Left lung (tissue), 10 donors: ENCODE measurements around the gene TOMT. TPM values are rescaled to one million over a fixed set of nuclear protein-coding genes. Genes with fewer than 3 reads are reported as not detected.
A peak's percentile ranks its signal among the peaks of the same experiment; 100 is the strongest.
"Not testable (repeated sequence)": the region's sequence is repeated elsewhere in the genome, so short reads cannot be mapped to it uniquely, and the experiment has no call there.

Experiments used
- ATAC-seq: fragments of 200-7000 bp; cut with Tn5 transposase; one replicate; pipeline ENCODE4 v1.9.1; 2020; ENCODE audit warnings: moderate library complexity
- DNase-seq, 4 donors: peaks; one replicate each; pipeline ENCODE4 v3.0.0-alpha.2; 2013 to 2020
- H3K27ac ChIP-seq, 2 donors: fragments of 200-600 bp; sonication (generic) in 1 of 2; one replicate each; pipeline versions ENCODE4 v1.5.0 to v1.8.0; 2020 to 2021
- H3K27me3 ChIP-seq, 2 donors: fragments of 200-600 bp; sonication (generic) in 1 of 2; one replicate each; pipeline versions ENCODE4 v1.5.0 to v1.8.0; 2020 to 2021
- H3K36me3 ChIP-seq, 2 donors: fragments of 200-600 bp; sonication (generic) in 1 of 2; one replicate each; pipeline versions ENCODE4 v1.5.0 to v1.8.0; 2020 to 2021
- H3K4me1 ChIP-seq, 2 donors: fragments of 200-600 bp; one replicate each; pipeline ENCODE4 v1.8.0; 2021
- H3K4me3 ChIP-seq, 2 donors: fragments of 200-600 bp; sonication (generic) in 1 of 2; one replicate each; pipeline versions ENCODE4 v1.5.0 to v1.8.0; 2020 to 2021; ENCODE audit warnings: mild to moderate bottlenecking in 1 of 2
- H3K9me3 ChIP-seq, 2 donors: fragments of 200-600 bp; sonication (generic) in 1 of 2; one replicate each; pipeline versions ENCODE4 v1.5.0 to v1.8.0; 2020 to 2021
- intact Hi-C, 2 donors: fragments of 100-400 bp; cut with DNase I; formaldehyde crosslinking; loops; one replicate each; pipeline versions ENCODE4 v1.11.2 to v1.14.2; 2022
- polyA plus RNA-seq, 6 donors: library from polyadenylated mRNA; unstranded; fragments of 120-200 nt; gene quantifications; one replicate each; pipeline ENCODE4 v1.2.1, GENCODE V29; 2013; ENCODE audit not compliant: insufficient read length in 6 of 6
- total RNA-seq, 2 donors: library from RNA; stranded (reverse); fragmentation: NEBNext Ultra II Directional; extraction: Animal tissue kit (Norgen Biotek cat#: 25700); gene quantifications; one replicate each; pipeline ENCODE4 v1.2.1, GENCODE V29; 2021
- TF ChIP-seq, protein P1 (sequence below), 2 donors: fragments of 200-600 bp; sonication (generic) in 1 of 2; IDR thresholded peaks; one replicate each; pipeline versions ENCODE4 v1.5.0 to v1.8.0; 2021; ENCODE audit warnings: antibody characterized with exemption in 2 of 2
- donor health status: DM: no; HTN: yes; CAD: no.
- donor health status: DM: no; HTN: no; CAD: no.

The TOMT gene
- total and polyA plus RNA-seq, 8 donors: not detected

DNA sequence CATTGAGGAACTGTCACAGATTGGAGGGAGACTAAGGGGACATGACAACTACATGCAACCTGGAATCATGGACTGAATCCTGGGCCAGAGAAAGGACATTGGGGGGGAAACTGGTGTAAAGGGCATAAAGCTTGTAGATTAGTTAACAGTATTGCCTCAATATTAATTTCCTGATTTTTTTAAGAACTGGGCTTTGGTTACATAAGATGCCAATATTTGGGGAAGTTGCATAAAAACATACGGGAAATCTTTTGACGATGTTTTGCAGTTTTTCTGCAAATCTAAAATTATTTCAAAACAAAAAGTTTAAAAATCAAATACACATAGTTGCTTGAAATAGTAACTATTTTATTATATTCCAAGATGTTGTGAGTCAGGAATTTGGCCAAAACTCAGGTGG lies 26.9 kb downstream of the TOMT start:
- ATAC-seq: no peak
- no peaks in the 10 kb centered on the region for H3K36me3 ChIP-seq
- H3K4me3 ChIP-seq: no peak overlapping the region
- peaks cover 0 to 6% of the 10 kb centered on the region in 2 donors for H3K9me3 ChIP-seq
- no peaks in the 10 kb centered on the region for H3K27me3 ChIP-seq
- peak overlapping the region in 1 of 2 donors; percentile 89 for H3K27ac ChIP-seq
- TF ChIP-seq, protein P1, sequence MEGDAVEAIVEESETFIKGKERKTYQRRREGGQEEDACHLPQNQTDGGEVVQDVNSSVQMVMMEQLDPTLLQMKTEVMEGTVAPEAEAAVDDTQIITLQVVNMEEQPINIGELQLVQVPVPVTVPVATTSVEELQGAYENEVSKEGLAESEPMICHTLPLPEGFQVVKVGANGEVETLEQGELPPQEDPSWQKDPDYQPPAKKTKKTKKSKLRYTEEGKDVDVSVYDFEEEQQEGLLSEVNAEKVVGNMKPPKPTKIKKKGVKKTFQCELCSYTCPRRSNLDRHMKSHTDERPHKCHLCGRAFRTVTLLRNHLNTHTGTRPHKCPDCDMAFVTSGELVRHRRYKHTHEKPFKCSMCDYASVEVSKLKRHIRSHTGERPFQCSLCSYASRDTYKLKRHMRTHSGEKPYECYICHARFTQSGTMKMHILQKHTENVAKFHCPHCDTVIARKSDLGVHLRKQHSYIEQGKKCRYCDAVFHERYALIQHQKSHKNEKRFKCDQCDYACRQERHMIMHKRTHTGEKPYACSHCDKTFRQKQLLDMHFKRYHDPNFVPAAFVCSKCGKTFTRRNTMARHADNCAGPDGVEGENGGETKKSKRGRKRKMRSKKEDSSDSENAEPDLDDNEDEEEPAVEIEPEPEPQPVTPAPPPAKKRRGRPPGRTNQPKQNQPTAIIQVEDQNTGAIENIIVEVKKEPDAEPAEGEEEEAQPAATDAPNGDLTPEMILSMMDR (IDR thresholded peaks at IDR 0.05): no peak
- DNase-seq: no peak
- intact Hi-C loops: no loop called here
- peaks cover 0 to 31% of the 10 kb centered on the region in 2 donors for H3K4me1 ChIP-seq

DNA sequence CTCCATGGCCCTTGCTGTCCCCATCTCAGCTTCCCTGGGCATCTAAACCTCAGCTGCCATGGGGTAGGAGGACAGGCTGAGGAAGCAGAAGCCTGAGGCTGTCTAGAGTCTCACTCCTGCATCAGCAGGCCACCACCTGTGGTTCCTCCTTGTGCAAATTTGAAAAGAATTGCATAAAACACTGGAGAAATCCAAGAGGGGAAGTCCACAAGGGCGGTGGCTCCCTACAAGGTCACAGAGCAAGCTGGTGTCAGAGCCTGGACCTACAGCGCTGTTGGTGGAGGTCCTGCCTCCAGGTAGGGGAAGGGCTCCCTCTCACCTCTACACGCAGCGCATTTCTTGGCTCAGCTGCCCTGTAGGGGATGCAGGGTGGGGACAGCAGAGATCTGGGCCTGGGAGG lies 29.7 kb downstream of the TOMT start, which contains the start of gene FOLR3:
Gene FOLR3 (plus strand): TSS at position 253 of the 400 bp plus-strand sequence. CDS start 228 bp downstream, outside the sequence.
- peak; percentile 38 for ATAC-seq
- peak in 1 of 4 donors; percentile 66 for DNase-seq
- peak within 1 kb of the TSS in 1 of 2 donors; percentile 89 for H3K27ac ChIP-seq

DNA sequence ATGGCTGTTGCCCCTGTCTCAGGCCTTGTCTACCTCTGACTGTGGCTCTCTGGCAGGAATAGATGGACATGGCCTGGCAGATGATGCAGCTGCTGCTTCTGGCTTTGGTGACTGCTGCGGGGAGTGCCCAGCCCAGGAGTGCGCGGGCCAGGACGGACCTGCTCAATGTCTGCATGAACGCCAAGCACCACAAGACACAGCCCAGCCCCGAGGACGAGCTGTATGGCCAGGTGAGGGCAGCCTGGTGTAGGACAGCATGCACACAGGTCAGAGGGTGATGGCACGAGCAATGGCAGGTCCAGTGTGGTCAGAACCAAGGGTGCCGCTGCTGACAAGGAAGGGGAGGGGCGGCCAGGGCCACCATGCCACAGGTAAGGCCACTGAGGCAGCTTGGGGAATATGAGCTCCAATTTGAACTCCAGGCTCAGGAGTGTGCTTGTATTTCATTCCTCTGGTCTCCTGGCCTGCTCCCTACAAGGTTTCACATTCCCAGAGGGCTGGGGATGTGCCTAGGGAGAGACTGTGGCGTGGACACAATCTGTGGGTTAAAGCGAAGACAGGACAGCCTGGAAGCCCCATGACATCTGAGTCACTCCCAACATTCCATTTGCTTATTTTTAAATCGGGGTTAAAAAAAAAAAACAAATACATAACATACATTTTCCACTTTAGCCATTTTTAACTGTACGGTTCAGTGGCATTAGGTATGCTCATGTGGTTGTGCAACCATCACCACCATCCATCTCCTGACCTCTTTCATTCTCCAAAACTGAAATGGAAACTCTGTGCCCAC lies 30.4 kb downstream of the TOMT start:
- ATAC-seq (peak; percentile 10), DNase-seq (peak in 1 of 4 donors; percentile 58)
- Histone ChIP-seq H3K27ac (peak overlapping the region in 1 of 2 donors; percentile 89), H3K4me1 (peaks cover 0 to 38% of the 10 kb centered on the region in 2 donors), H3K36me3 (no peaks in the 10 kb centered on the region), H3K27me3 (no peaks in the 10 kb centered on the region), H3K4me3 (peak overlapping the region in 1 of 2 donors; percentile 31), H3K9me3 (no peaks in the 10 kb centered on the region)
- TF ChIP-seq, protein P1 (IDR thresholded peaks at IDR 0.05): no peak
- intact Hi-C loops: no loop called here

More for the DNA sequence above, 29.7 kb downstream of the TOMT start, which contains the start of gene FOLR3:
- H3K36me3 ChIP-seq, H3K9me3 ChIP-seq, intact Hi-C loops, H3K27me3 ChIP-seq: not testable (repeated sequence)
- Histone ChIP-seq H3K4me1 (peaks cover 0 to 38% of the 10 kb centered on the region in 2 donors), H3K4me3 (peak within 1 kb of the TSS in 1 of 2 donors; percentile 31)

DNA sequence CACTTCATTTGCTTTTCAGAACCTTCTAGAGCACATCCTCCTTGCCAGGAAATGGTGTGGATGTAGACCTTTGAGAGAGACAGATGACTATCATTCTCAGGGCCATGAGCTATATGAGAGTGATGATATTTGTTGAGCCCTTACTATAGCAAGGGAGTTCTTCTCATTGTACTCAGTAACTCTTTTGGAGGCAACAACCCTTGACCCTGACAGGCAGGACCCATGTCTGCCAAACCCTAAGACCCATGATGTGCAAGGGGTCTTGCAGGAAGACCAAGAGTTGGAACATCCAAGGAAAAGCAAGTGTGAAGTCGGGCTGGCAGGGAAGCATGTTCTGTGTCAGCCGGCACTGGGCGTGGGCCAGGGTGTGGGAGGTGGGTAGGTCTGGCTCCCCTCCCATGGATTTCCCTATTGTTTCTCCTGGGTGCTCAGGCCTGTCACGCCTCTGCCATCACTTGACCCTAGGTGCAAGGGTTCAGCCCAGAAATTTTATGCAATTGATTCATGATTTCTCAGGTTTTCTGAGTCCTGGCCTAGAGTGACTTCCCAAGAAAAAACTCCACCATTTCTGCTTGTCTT lies 31.0 kb downstream of the TOMT start:
- no peaks in the 10 kb centered on the region for H3K27me3 ChIP-seq
- H3K9me3 ChIP-seq: no peaks in the 10 kb centered on the region
- TF ChIP-seq, protein P1 (IDR thresholded peaks at IDR 0.05): no peak
- peak in 1 of 4 donors; percentile 80 for DNase-seq
- intact Hi-C loops: no loop called here
- H3K4me1 ChIP-seq: peaks cover 0 to 38% of the 10 kb centered on the region in 2 donors
- ATAC-seq: no peak
- no peaks in the 10 kb centered on the region for H3K36me3 ChIP-seq
- H3K27ac ChIP-seq: peak overlapping the region in 1 of 2 donors; percentile 89
- peak overlapping the region in 1 of 2 donors; percentile 31 for H3K4me3 ChIP-seq

DNA sequence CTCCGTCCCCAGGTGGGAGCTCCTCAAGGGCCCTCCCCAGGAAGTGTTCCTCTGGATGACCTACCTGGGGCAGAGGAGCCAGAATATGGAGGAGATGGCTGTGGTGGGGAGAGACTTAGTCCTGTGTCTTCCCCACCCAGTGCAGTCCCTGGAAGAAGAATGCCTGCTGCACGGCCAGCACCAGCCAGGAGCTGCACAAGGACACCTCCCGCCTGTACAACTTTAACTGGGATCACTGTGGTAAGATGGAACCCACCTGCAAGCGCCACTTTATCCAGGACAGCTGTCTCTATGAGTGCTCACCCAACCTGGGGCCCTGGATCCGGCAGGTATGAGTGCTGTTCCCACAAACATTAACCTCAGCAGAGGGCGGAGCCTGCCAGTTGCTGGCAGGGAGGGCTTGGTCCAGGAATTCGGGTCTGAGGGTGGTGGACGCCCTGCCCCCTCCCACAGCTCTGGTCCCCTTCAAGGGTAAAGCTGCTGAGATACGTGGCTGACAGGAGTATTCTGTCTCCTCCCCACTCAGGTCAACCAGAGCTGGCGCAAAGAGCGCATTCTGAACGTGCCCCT lies 33.2 kb downstream of the TOMT start:
- peak overlapping the region in 1 of 2 donors; percentile 28 for H3K27ac ChIP-seq
- no peaks in the 10 kb centered on the region for H3K27me3 ChIP-seq
- H3K4me3 ChIP-seq: no peak overlapping the region
- peaks cover 0 to 33% of the 10 kb centered on the region in 2 donors for H3K4me1 ChIP-seq
- TF ChIP-seq, protein P1 (IDR thresholded peaks at IDR 0.05): no peak
- intact Hi-C loops: no loop called here
- ATAC-seq (peak; percentile 29), DNase-seq (peak in 1 of 4 donors; percentile 16)
- H3K9me3 ChIP-seq: no peaks in the 10 kb centered on the region
- no peaks in the 10 kb centered on the region for H3K36me3 ChIP-seq
